Mucosa of descending colon (tissue), 3 donors: ENCODE results near the gene HNRNPL. TPM values are rescaled to one million over a fixed set of nuclear protein-coding genes. Genes with fewer than 3 reads are reported as not detected.

Experiments
- ATAC-seq: fragments of 200-7000 bp; cut with Tn5 transposase; one replicate; pipeline ENCODE4 v1.9.1; 2020; ENCODE audit warnings: mild to moderate bottlenecking, moderate library complexity
- DNase-seq, 3 donors: peaks; one replicate each; pipeline ENCODE4 v3.0.0-alpha.2; 2020
- H3K36me3 ChIP-seq: fragments of 200-600 bp; one replicate; pipeline ENCODE4 v1.8.0; 2021; ENCODE audit warnings: low read depth, mild to moderate bottlenecking
- H3K4me1 ChIP-seq: fragments of 200-600 bp; one replicate; pipeline ENCODE4 v1.8.0; 2021; ENCODE audit warnings: low read depth, mild to moderate bottlenecking
- H3K4me3 ChIP-seq: fragments of 200-600 bp; one replicate; pipeline ENCODE4 v1.8.0; 2021; ENCODE audit warnings: mild to moderate bottlenecking
- H3K9me3 ChIP-seq: fragments of 200-600 bp; one replicate; pipeline ENCODE4 v1.8.0; 2021; ENCODE audit warnings: mild to moderate bottlenecking
- intact Hi-C, 2 donors: fragments of 100-400 bp; cut with DNase I in 1 of 2; cut with micrococcal nuclease in 1 of 2; formaldehyde crosslinking; loops; one replicate each; pipeline versions ENCODE4 v1.11.0 to v1.11.1; 2022; cut with DNase I, micrococcal nuclease
- total RNA-seq, 3 donors: library from RNA; stranded (reverse); fragmentation: NEBNext Ultra II Directional in 2 of 3; extraction: Animal tissue kit (Norgen Biotek cat#: 25700) in 2 of 3; gene quantifications; one replicate each; pipeline versions ENCODE4 v1.2.1 to v1.2.4, GENCODE V29; 2021 to 2023
- TF ChIP-seq, protein P1 (sequence below): fragments of 200-600 bp; IDR thresholded peaks from one replicate; pipeline ENCODE4 v1.8.0; 2022; ENCODE audit warnings: antibody characterized with exemption, mild to moderate bottlenecking
- donor health status: DM: no; HTN: no; CAD: no; lungs with moderate emphysema.
- donor health status: DM: no; HTN: no; CAD: no.
- donor health status: DM: no; HTN: yes; CAD: no.

Gene HNRNPL
- total RNA-seq, 3 donors from 2014 or later = 267 to 317 (median 292) TPM

GRCh38 chr19:38806371-38806770 lies 43.4 kb downstream of the HNRNPL start:
- Histone ChIP-seq H3K36me3 (no peaks in the 10 kb centered on the region), H3K4me3 (no peak overlapping the region), H3K4me1 (no peaks in the 10 kb centered on the region), H3K9me3 (no peaks in the 10 kb centered on the region)
- DNase-seq (peak in 1 of 3 donors; percentile 32), ATAC-seq (peak; percentile 3)
- intact Hi-C loops = no loop called here
- TF ChIP-seq, protein P1, sequence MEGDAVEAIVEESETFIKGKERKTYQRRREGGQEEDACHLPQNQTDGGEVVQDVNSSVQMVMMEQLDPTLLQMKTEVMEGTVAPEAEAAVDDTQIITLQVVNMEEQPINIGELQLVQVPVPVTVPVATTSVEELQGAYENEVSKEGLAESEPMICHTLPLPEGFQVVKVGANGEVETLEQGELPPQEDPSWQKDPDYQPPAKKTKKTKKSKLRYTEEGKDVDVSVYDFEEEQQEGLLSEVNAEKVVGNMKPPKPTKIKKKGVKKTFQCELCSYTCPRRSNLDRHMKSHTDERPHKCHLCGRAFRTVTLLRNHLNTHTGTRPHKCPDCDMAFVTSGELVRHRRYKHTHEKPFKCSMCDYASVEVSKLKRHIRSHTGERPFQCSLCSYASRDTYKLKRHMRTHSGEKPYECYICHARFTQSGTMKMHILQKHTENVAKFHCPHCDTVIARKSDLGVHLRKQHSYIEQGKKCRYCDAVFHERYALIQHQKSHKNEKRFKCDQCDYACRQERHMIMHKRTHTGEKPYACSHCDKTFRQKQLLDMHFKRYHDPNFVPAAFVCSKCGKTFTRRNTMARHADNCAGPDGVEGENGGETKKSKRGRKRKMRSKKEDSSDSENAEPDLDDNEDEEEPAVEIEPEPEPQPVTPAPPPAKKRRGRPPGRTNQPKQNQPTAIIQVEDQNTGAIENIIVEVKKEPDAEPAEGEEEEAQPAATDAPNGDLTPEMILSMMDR = no peak

DNA sequence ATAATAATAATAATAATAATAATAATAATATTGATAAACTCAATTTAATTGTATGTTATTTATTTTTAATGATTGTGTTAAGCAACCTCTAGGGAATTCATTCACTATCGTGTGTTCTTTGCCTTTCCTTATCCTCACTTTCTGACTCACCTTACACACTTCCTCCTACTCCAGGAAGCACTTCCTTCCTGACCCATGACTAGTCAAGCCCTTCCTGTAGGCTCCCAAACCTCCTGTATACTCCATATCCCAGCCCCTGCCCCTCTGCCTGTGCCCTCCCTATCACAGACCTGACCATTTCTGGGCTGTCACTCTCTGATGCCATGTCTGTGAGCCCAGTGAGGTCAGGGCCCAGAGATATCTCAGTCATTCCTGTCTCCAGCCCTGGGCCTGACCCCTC lies 44.6 kb downstream of the HNRNPL start:
- Histone ChIP-seq H3K4me3 (no peak overlapping the region), H3K4me1 (no peaks in the 10 kb centered on the region), H3K36me3 (no peaks in the 10 kb centered on the region), H3K9me3 (no peaks in the 10 kb centered on the region)
- ATAC-seq = peak; percentile 47
- intact Hi-C loops = no loop called here
- TF ChIP-seq, protein P1 = no peak
- DNase-seq = peak in 1 of 3 donors; percentile 27

- DNase-seq (peak in 1 of 3 donors; percentile 28), ATAC-seq (no peak)
- Histone ChIP-seq H3K4me1 (no peaks in the 10 kb centered on the region), H3K36me3 (no peaks in the 10 kb centered on the region), H3K9me3 (no peaks in the 10 kb centered on the region), H3K4me3 (no peak overlapping the region)
- intact Hi-C loops = no loop called here
- TF ChIP-seq, protein P1 = no peak
These were observed 46.2 kb downstream of the HNRNPL start for GRCh38 chr19:38803543-38803942.

GRCh38 chr19:38801359-38802095 lies 48.3 kb downstream of the HNRNPL start:
- Histone ChIP-seq H3K4me1 (no peaks in the 10 kb centered on the region), H3K9me3 (no peaks in the 10 kb centered on the region), H3K36me3 (no peaks in the 10 kb centered on the region), H3K4me3 (no peak overlapping the region)
- TF ChIP-seq, protein P1 = no peak
- peak; percentile 1 for ATAC-seq
- DNase-seq = peak in 1 of 3 donors; percentile 0
- intact Hi-C loops = no loop called here

GRCh38 chr19:38800577-38801347 lies 49.0 kb downstream of the HNRNPL start:
- TF ChIP-seq, protein P1 = no peak

More at GRCh38 chr19:38800577-38801347, 49.0 kb downstream of the HNRNPL start:
- peak; percentile 4 for ATAC-seq
- intact Hi-C loops = no loop called here
- no peak for DNase-seq
- no peaks in the 10 kb centered on the region for H3K9me3 ChIP-seq
- no peaks in the 10 kb centered on the region for H3K4me1 ChIP-seq
- no peak overlapping the region for H3K4me3 ChIP-seq
- no peaks in the 10 kb centered on the region for H3K36me3 ChIP-seq
